GM18867 (cell line): ENCODE results near the gene WWOX.
"Not testable (repeated sequence)": the region's sequence is repeated elsewhere in the genome, so short reads cannot be mapped to it uniquely, and the experiment has no call there.

Experiments used
- ATAC-seq: cut with Tn5 transposase; IDR thresholded peaks from one replicate; pipeline ENCODE4 v1.9.1; 2021; ENCODE audit warnings: mild to moderate bottlenecking, moderate library complexity; ENCODE audit not compliant: unreplicated experiment

The WWOX gene

DNA sequence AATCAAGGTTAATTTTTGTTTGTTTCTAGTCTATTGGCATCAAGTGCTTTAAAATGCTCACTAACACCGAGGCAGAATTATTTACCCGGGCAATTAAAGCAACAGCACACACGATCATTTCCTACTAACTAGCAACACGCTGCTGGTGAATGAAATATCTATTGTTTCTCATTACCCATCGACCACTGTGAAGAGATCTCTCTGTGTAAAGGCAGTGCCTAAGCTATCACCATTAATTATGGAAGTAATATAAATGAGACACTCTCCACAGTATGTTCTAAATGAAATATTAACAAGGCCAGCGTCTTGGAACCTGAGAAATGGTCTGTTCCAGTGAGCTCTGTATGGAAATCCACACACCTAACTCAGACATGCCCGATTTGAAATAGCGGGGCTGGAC lies 1103.5 kb downstream of the WWOX start:
- no peak for ATAC-seq

DNA sequence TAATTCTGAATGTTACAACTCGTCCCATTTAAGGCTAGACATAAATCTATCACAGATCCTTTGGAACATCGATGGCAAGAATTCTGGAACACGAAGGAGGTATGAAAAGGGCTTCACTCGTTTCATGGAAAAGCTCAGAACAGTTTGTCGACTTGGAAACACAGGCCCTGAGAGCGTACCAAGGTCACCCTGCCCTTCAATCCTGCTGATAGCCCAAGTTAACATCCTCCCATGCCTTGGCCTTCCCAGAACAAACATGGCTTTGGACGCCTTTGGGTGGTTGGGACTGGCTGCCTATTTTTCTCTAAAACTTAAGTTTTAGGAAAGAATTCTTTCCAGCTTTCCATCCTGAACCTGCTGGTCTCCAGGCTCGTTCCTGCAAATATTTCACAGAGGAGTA lies 1105.0 kb downstream of the WWOX start:
- no peak for ATAC-seq

- ATAC-seq: no peak
These were observed 1107.4 kb downstream of the WWOX start for GRCh38 chr16:79206889-79207288.

GRCh38 chr16:79209308-79209707 lies 1109.9 kb downstream of the WWOX start:
- ATAC-seq: no peak

DNA sequence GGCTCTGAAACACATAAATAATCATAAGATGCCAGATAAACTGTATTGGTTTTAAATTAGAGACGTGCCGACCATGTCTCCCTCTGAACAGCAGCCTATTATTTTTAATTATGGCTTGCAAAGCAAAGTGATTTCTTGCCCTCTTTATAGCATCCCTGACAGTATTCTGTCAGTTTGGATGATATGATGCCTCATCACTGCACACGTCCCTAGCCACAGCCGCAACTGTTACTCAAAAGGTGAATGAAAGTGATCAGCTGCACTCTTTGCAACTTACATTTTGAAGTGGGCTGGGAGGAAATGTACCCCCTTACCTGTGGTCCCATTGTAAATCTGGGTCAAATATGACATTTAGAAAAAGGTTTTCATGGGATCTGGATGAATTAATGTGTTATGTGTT lies 1111.2 kb downstream of the WWOX start:
- ATAC-seq: no peak

DNA sequence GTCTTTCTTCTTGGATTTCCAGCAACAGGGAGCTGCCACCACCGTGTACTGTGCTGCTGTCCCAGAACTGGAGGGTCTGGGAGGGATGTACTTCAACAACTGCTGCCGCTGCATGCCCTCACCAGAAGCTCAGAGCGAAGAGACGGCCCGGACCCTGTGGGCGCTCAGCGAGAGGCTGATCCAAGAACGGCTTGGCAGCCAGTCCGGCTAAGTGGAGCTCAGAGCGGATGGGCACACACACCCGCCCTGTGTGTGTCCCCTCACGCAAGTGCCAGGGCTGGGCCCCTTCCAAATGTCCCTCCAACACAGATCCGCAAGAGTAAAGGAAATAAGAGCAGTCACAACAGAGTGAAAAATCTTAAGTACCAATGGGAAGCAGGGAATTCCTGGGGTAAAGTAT lies 1112.1 kb downstream of the WWOX start:
- ATAC-seq: no peak

- ATAC-seq: no peak
These were observed 1112.8 kb downstream of the WWOX start for GRCh38 chr16:79212114-79212791.

GRCh38 chr16:79213214-79213613 lies 1113.8 kb downstream of the WWOX start:
- ATAC-seq: no peak

DNA sequence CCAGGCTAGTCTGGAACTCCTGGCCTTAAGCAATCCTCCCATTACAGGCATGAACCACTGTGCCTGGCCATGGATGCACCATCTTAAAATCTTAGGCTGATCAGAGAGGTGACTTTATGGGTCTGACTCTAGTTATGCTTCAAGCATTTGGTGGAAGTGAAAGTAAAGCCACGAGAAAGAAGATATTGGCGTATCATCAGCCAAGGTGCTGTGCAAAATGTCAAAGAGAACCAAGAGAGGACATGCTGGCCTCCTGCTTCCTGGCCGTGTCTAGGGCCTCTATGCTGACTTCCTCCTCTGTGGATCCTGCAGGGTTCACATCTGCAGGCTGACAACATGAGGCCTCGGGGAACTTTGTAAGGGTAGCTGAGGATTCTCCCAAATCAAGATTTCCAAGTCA lies 1115.8 kb downstream of the WWOX start:
- ATAC-seq: no peak

DNA sequence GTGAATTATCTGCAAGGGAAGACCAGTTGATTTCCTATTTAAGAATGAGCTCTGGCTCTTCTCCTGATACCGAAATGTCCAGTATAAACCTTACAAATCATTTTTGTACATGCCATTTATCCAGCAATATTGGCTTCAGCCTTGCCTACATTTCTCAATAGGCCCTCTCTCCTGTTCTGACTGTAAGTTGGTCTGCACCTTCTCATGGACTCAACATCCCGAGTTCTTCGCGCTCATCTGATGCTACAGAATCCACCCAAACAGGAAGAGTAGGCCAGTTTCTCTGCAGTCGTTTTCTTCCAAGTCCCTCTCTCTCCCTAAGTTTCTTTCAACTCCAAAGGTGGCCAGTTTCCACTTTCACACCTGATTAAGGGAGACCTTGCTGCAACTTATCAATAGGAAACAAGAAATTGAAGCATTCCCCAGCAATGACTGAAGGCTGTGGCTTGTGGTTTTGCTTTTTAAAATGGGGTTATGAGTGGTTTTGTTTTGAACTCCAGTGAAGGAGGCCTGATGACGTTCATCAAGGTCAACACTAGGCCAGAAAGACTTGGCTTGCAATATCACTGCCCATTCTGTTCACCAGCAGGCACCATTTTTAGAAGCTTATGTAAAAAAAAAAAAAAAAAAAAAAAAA lies 1118.0 kb downstream of the WWOX start:
- ATAC-seq: no peak

GRCh38 chr16:79218351-79218750 lies 1118.9 kb downstream of the WWOX start:
- ATAC-seq: no peak

DNA sequence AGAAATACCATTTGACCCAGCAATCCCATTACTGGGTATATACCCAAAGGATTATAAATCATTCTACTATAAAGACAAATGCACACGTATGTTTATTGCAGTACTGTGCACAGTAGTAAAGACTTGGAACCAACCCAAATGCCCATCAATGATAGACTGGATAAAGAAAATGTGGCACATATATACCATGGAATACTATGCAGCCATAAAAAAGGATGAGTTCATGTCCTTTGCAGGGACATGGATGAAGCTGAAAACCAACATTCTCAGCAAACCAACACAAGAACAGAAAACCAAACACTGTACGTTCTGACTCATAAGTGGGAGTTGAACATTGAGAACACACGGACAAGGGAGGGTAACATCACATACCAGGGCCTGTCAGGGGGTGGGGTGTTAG lies 1126.5 kb downstream of the WWOX start:
- not testable (repeated sequence) for ATAC-seq

GRCh38 chr16:79229361-79229760 lies 1129.9 kb downstream of the WWOX start:
- no peak for ATAC-seq

DNA sequence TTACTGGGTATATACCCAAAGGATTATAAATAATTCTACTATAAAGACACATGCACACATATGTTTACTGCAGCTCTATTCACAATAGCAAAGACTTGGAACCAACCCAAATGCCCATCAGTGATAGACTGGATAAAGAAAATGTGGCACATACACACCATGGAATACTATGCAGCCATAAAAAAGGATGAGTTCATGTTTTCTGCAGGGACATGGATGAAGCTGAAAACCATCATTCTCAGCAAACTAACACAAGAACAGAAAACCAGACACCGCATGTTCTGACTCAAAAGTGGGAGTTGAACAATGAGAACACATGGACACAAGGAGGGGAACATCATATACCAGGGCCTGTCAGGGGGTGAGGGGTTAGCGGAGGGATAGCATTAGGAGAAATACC lies 1146.2 kb downstream of the WWOX start:
- ATAC-seq: not testable (repeated sequence)

DNA sequence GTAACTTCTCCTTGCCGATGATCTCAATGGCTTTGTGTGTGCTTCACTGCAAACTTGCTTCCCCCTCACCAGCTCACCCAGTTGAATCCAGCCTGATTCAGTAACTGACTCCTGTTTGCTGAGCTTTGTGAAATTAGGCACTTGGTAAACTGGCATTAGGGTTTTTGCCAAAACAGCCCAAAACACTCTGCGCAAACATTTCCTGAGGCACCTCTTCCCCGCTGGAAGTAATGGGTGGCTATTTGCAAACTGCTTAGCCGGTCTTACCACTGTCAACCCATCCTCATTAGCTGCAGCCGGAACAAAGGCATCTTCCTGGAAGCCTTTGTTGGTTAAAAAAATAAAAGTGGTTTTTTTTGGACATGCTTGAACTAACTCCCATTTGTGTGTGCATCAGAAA lies 1147.9 kb downstream of the WWOX start:
- no peak for ATAC-seq

- no peak for ATAC-seq
These were observed 1148.9 kb downstream of the WWOX start for GRCh38 chr16:79248351-79248750.

GRCh38 chr16:79250502-79251098 lies 1151.1 kb downstream of the WWOX start:
- ATAC-seq: no peak

- ATAC-seq: no peak
These were observed 1153.7 kb downstream of the WWOX start for GRCh38 chr16:79253100-79253631.

DNA sequence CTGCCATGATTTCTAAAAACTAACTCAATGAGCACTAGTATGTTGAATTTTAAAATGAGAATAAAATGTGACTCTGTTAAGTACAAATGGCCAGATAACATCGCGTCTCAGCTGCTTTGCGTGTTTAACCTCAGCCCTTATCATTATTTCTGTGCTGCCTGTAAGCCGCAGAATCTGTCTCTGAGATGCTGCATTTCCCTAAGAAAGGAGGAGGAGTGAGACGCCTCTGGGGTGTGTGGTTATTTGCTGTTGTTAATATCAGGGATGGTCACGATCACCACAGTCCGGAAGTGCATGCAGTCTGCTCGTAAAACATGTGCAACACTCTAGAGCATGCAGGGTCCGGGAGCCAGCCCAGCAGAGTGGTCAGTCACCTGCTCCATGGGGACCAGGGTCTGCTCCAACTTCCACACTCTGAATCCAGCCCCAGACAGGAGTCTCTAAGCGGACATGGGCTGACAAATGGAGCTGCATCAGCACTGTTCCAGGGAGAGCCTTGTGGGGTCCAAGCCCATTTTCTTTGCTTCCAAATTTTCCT lies 1158.6 kb downstream of the WWOX start:
- no peak for ATAC-seq

DNA sequence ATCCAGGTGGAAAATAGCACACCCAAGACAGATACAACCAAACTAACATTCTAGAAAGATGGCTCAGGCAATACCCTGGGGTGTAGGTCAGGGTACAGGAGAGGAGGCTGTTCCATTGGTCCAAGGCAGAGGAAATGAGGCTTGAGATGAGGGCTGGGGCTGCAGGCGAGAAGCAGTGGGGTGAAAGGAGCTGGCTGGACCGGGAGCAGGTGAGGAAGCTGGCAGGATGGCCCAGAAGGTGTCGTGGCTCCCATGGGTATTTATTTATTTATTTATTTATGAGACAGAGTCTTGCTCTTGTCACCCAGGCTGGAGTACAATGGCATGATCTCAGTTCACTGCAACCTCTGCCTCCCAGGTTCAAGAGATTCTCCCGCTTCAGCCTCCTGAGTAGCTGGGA lies 1161.4 kb downstream of the WWOX start:
- not testable (repeated sequence) for ATAC-seq

DNA sequence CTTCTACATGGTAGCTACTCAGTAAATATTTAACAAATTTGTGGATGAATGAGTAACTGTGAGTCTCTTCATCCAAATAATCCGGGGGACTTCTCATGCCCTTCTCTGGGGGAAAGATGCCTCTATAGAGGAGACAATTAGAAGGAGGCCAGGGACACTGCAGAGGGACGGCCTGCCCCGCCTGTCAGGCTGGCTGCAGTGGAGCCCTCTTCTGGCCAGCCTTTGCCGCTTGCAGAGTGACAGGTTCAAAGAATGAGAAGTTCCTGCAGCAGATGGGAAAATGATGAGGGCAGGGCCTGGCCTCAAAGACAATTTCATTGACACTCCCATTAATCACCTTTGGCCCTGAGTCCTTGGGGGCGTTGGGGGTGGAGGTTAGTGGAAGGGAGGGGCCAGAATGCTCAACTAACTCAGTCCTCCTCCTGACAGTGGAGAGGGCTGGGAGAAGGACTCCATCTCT lies 1162.1 kb downstream of the WWOX start:
- no peak for ATAC-seq
